BE2C (cell line): Measurements from ENCODE around the gene GADD45A.

Experiments used
- DNase-seq: peaks from one replicate; pipeline ENCODE4 v3.0.0-alpha.2; 2020
- H3K27me3 ChIP-seq: fragments of 250-450 bp; sonication (Bioruptor Pico); 2 replicates; pipeline ENCODE4 v1.5.1; 2020; ENCODE audit warnings: mild to moderate bottlenecking
- H3K36me3 ChIP-seq: fragments of 250-450 bp; sonication (Bioruptor Pico); 2 replicates; pipeline ENCODE4 v1.5.1; 2020; ENCODE audit warnings: mild to moderate bottlenecking
- H3K4me1 ChIP-seq: fragments of 250-450 bp; sonication (Bioruptor Pico); 2 replicates; pipeline ENCODE4 v1.5.1; 2020
- H3K4me3 ChIP-seq: 2 replicates; pipeline ENCODE4 v1.5.1; 2011; ENCODE audit warnings: low read depth, low read length
- H3K9me3 ChIP-seq: fragments of 250-450 bp; sonication (Bioruptor Pico); 2 replicates; pipeline ENCODE4 v1.5.1; 2020
- CTCF ChIP-seq: IDR thresholded peaks from 2 replicates; pipeline ENCODE4 v1.5.1; 2012; ENCODE audit warnings: mild to moderate bottlenecking, low read depth, low read length

Gene GADD45A

GRCh38 chr1:67684526-67685066 is 405 bp upstream of the GADD45A start:
- peaks cover 9% of the 10 kb centered on the region; the same call in 1 of the 2 replicates for H3K4me1 ChIP-seq
- peak overlapping the region; percentile 39 for H3K4me3 ChIP-seq
- no peak for TF ChIP-seq CTCF
- no peaks in the 10 kb centered on the region for H3K27me3 ChIP-seq
- no peak for DNase-seq
- H3K9me3 ChIP-seq = no peaks in the 10 kb centered on the region
- H3K36me3 ChIP-seq = peaks cover 6% of the 10 kb centered on the region; the same call in 1 of the 2 replicates

- TF ChIP-seq CTCF = no peak
- peak; percentile 30 for DNase-seq
- Histone ChIP-seq H3K4me3 (peak overlapping the region; percentile 84), H3K4me1 (peaks cover 9% of the 10 kb centered on the region; the same call in 1 of the 2 replicates), H3K9me3 (no peaks in the 10 kb centered on the region), H3K27me3 (no peaks in the 10 kb centered on the region), H3K36me3 (peaks cover 6% of the 10 kb centered on the region; the same call in 1 of the 2 replicates)
Measured at GRCh38 chr1:67685558-67686266, 711 bp downstream of the GADD45A start.

- Histone ChIP-seq H3K9me3 (no peaks in the 10 kb centered on the region), H3K4me3 (peak overlapping the region; percentile 84), H3K27me3 (no peaks in the 10 kb centered on the region), H3K4me1 (peaks cover 9% of the 10 kb centered on the region; the same call in 1 of the 2 replicates), H3K36me3 (peaks cover 6% of the 10 kb centered on the region; the same call in 1 of the 2 replicates)
- peak; percentile 75 for DNase-seq
- peak; percentile 6; the same call in 1 of the 2 replicates for TF ChIP-seq CTCF
Measured at GRCh38 chr1:67686267-67687197, 1.5 kb downstream of the GADD45A start.

GRCh38 chr1:67687198-67687545 is 2.2 kb downstream of the GADD45A start:
- TF ChIP-seq CTCF = no peak
- no peaks in the 10 kb centered on the region for H3K27me3 ChIP-seq
- peaks cover 6% of the 10 kb centered on the region; the same call in 1 of the 2 replicates for H3K36me3 ChIP-seq
- no peaks in the 10 kb centered on the region for H3K9me3 ChIP-seq
- H3K4me1 ChIP-seq = peaks cover 9% of the 10 kb centered on the region; the same call in 1 of the 2 replicates
- peak overlapping the region; percentile 84 for H3K4me3 ChIP-seq
- DNase-seq = no peak

- Histone ChIP-seq H3K9me3 (no peaks in the 10 kb centered on the region), H3K4me1 (peaks cover 9% of the 10 kb centered on the region; the same call in 1 of the 2 replicates), H3K27me3 (no peaks in the 10 kb centered on the region), H3K36me3 (peaks cover 6% of the 10 kb centered on the region; the same call in 1 of the 2 replicates), H3K4me3 (no peak overlapping the region)
- DNase-seq = no peak
- no peak for TF ChIP-seq CTCF
Measured at GRCh38 chr1:67687649-67688048, 2.6 kb downstream of the GADD45A start.
